ENCODE data around the gene BTBD19. TPM values are rescaled to one million over a fixed set of nuclear protein-coding genes. Genes with fewer than 3 reads are reported as not detected.
"Not testable (repeated sequence)": the region's sequence is repeated elsewhere in the genome, so short reads cannot be mapped to it uniquely, and the experiment has no call there.

BTBD19 gene, protein sequence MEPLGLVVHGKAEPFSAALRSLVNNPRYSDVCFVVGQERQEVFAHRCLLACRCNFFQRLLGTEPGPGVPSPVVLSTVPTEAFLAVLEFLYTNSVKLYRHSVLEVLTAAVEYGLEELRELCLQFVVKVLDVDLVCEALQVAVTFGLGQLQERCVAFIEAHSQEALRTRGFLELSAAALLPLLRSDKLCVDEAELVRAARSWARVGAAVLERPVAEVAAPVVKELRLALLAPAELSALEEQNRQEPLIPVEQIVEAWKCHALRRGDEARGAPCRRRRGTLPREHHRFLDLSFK
- 1 to 10 TPM; 5.7 to 9.9 TPM for total RNA-seq

DNA sequence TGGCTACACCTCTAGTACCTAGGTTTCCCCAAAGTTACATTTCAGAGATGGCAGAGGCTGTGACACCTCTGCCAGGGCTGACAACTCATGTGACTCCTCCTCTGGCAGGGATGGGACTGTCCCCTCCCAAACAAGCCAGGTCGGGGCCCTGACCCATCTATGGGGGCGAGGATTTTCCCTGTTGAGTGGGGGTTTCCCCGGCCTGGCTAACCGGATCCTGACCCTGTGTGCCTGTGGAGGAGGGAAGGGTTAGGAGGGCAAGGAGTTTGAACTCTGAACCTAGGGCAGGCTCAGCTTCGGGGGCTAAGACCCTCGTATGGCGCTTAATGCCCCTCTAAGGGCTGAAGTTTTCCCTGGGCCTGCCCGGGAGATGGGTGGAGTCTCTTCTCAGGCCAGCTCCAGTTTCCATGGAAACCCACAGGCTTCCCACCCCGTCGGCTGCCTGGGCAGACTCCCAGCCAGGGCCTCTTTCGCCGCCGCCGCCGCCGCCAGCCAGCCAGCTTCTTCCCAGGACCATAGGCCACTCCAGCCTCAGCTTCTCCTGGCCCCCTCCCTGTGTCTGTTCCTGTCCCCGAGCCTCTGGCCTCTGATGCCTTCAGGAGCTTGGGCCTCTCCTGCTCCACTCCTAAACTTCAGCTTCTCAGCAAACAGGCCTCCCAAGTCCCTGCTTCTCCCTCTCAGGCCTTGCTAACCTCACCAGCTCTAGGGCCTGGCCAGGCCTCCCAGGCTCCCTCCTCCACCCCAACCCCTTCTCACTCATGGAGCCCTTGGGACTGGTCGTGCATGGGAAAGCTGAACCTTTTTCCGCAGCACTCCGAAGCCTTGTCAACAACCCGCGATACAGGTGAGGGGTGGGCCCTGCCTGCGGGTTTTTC, at the start of gene BTBD19:
TSS of gene BTBD19 (plus strand) at position 461 of the 875 bp plus-strand sequence. CDS start at position 759, 298 bp downstream.
- Histone ChIP-seq H3K27me3 (no peaks in the 10 kb centered on the region), H3K4me1 (peaks cover 64% of the 10 kb centered on the region), H3K27ac (peak within 1 kb of the TSS; percentile 91 to 99 (median 98)), H3K4me3 (no peak within 1 kb of the TSS), H3K9me3 (no peaks in the 10 kb centered on the region), H3K36me3 (replicated peaks in 1 of 2; ENCODE audit: insufficient read depth in 1 of 2, low read depth in 2 of 2) (no peaks in the 10 kb centered on the region)
- intact Hi-C loops (cut with DNase I) = no loop called here
- DNase-seq (peak; percentile 67 to 82 (median 70)), ATAC-seq (peak; percentile 7)
- TF ChIP-seq, protein P1, sequence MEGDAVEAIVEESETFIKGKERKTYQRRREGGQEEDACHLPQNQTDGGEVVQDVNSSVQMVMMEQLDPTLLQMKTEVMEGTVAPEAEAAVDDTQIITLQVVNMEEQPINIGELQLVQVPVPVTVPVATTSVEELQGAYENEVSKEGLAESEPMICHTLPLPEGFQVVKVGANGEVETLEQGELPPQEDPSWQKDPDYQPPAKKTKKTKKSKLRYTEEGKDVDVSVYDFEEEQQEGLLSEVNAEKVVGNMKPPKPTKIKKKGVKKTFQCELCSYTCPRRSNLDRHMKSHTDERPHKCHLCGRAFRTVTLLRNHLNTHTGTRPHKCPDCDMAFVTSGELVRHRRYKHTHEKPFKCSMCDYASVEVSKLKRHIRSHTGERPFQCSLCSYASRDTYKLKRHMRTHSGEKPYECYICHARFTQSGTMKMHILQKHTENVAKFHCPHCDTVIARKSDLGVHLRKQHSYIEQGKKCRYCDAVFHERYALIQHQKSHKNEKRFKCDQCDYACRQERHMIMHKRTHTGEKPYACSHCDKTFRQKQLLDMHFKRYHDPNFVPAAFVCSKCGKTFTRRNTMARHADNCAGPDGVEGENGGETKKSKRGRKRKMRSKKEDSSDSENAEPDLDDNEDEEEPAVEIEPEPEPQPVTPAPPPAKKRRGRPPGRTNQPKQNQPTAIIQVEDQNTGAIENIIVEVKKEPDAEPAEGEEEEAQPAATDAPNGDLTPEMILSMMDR (IDR thresholded peaks at IDR 0.05) = no peak
- TF ChIP-seq POLR2A (IDR thresholded peaks at IDR 0.05) = no peak
- WGBS, 2 donors = 38 to 56% methylated on average over 19 to 23 of the region's 23 CpGs

DNA sequence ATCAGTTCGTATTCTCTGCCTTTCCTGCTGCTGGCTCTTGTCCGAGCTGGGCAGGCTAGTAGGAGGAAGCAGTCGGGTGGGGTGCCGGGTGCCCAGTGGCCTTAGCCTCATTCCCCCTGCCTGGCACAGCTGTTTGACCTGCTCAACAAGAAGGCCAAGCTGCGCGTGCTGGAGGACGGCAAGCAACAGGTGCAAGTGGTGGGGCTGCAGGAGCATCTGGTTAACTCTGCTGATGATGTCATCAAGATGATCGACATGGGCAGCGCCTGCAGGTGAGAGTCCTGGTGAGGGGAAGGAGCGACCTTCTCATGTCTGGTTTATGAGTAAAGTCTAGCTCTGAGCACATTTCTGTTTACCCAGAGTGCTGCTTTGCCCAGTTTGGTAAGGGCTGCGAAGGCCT, 49.2 kb upstream of the BTBD19 start:
- WGBS, 2 donors = 87 to 93% methylated on average over 10 to 11 of the region's 11 CpGs
- Histone ChIP-seq H3K4me1 (no peaks in the 10 kb centered on the region), H3K4me3 (no peak overlapping the region), H3K36me3 (replicated peaks in 1 of 2; ENCODE audit: insufficient read depth in 1 of 2, low read depth in 2 of 2) (no peaks in the 10 kb centered on the region), H3K27me3 (no peaks in the 10 kb centered on the region), H3K27ac (no peak overlapping the region), H3K9me3 (no peaks in the 10 kb centered on the region)
- no peak for ATAC-seq
- no peak for DNase-seq
- intact Hi-C loops (cut with DNase I) = no loop called here
- TF ChIP-seq, protein P1 (IDR thresholded peaks at IDR 0.05) = no peak
- TF ChIP-seq POLR2A (IDR thresholded peaks at IDR 0.05) = no peak

DNA sequence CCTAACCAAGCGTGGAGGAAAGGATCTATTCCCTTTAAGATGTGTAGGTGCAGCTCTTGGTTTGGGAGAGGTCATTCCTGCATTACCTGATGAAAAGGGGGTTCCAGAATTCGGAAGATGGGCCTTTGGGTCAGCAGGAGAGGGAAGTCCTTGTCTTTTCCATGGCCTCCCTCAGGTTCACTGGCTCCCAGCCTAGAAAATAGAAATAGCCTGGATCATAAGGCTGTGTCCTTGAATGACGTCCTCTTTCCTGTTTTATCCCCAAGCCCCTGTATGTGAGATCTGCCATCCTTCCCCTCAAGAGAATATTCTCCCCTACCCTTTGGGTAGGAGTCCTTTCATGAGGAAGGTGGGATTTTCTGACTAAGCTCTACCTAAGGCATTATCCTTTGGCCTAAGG, 47.4 kb upstream of the BTBD19 start:
- Histone ChIP-seq H3K4me1 (no peaks in the 10 kb centered on the region), H3K36me3 (replicated peaks in 1 of 2; ENCODE audit: insufficient read depth in 1 of 2, low read depth in 2 of 2) (no peaks in the 10 kb centered on the region), H3K27me3 (no peaks in the 10 kb centered on the region), H3K27ac (no peak overlapping the region), H3K9me3 (no peaks in the 10 kb centered on the region), H3K4me3 (no peak overlapping the region)
- intact Hi-C loops (cut with DNase I) = no loop called here
- no peak for DNase-seq
- no peak for TF ChIP-seq POLR2A (IDR thresholded peaks at IDR 0.05)
- WGBS, 2 donors = 77 to 86% methylated on average over 3 of the region's 3 CpGs
- no peak for ATAC-seq

DNA sequence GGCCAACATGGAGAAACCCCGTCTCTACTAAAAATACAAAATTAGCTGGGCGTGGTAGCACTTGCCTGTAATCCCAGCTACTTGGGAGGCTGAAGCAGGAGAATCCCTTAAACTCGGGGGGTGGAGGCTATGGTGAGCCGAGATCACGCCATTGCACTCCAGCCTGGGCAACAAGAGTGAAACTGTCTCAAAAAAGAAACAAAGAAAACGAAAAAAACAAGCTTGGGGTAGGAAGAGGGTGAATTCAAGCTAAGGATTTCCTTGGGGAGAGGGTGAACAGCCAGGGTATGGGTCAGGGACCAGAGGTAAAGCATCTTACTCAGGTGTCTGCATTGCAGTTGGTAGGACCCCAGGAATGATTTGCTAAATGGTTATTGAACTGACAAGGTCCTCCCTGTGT, 41.9 kb upstream of the BTBD19 start:
- ATAC-seq; H3K27ac ChIP-seq; H3K9me3 ChIP-seq; H3K27me3 ChIP-seq; H3K4me3 ChIP-seq; DNase-seq; intact Hi-C loops (cut with DNase I); H3K4me1 ChIP-seq; H3K36me3 ChIP-seq (replicated peaks in 1 of 2; ENCODE audit: insufficient read depth in 1 of 2, low read depth in 2 of 2): not testable (repeated sequence)
- 85 to 92% methylated on average over 6 of the region's 6 CpGs for WGBS, 2 donors

DNA sequence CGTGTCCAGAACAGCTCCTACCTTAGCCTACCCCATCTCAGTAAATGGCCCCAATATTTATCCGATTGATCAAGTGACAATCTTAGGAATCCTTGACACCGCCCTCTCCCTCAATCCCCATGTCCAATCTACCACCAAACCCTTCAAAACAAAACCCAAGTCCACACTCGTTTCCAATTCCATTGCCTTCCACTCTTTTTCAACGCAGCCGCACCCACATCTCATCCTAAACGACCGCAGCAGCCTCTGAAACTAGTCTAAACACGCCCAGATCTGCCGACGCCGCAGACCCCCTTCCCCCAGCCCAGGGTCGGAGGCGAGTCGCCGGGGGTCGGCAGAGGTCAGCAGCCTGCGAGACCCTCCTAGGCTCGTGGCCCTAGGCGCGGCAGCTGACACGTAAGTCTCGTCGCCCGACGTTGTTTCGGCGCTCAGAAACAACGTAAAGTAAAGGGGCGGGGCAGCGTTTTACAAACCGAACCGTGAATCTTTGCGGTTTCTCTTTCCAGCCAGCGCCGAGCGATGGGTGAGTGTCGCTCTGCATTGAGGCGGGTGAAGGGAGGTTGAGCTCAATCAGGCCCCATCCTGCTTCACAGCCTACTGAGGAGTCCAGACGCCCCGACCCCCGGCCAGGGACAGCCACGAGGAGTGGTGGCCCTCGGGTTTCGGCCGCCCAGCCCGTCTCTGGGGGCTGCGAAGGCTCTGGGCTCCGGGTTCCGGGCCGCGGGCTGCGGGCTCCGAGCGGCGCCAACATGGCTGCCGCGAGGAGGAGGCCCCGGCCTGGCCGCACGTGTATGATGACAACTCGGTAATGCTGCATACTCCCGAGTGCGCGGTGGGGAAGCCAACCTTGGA, 33.0 kb upstream of the BTBD19 start, which contains the start of gene RPS8:
TSS of gene RPS8 (plus strand) at position 463 of the 852 bp plus-strand sequence. CDS start at position 520, 57 bp downstream.
- Histone ChIP-seq H3K27ac (peak within 1 kb of the TSS; percentile 83 to 97 (median 92)), H3K27me3 (no peaks in the 10 kb centered on the region), H3K4me3 (peak within 1 kb of the TSS; percentile 50 to 99), H3K4me1 (peaks cover 31% of the 10 kb centered on the region), H3K9me3 (no peaks in the 10 kb centered on the region), H3K36me3 (replicated peaks in 1 of 2; ENCODE audit: insufficient read depth in 1 of 2, low read depth in 2 of 2) (peaks cover 6 to 16% of the 10 kb centered on the region in 2 donors)
- WGBS, 2 donors = 0 to 1% methylated on average over 16 to 64 of the region's 65 CpGs
- DNase-seq = peak; percentile 93 to 95 (median 94)
- peak; percentile 92 for ATAC-seq
- peak; percentile 90 to 98 (median 98) for TF ChIP-seq POLR2A (IDR thresholded peaks at IDR 0.05)
- TF ChIP-seq, protein P1 (IDR thresholded peaks at IDR 0.05) = peak in 2 of 7 experiments; percentile 8 to 11
- intact Hi-C loops (cut with DNase I) = no loop called here

Data from body of pancreas (tissue), 4 donors.